Activated CD4-positive, alpha-beta T cell treated with anti-CD3 and anti-CD28 coated beads, Interleukin-2, amount 50 U/mL, for 16 hours (primary cell): ENCODE data around the gene UBXN10.

Experiments
- DNase-seq: peaks from one replicate; pipeline ENCODE4 v3.0.0-alpha.2; 2020

UBXN10 gene

GRCh38 chr1:20152599-20152930, 33.3 kb upstream of the UBXN10 start:
- DNase-seq, result no peak

- no peak for DNase-seq
Observed at GRCh38 chr1:20153000-20153418, 32.9 kb upstream of the UBXN10 start.

DNA sequence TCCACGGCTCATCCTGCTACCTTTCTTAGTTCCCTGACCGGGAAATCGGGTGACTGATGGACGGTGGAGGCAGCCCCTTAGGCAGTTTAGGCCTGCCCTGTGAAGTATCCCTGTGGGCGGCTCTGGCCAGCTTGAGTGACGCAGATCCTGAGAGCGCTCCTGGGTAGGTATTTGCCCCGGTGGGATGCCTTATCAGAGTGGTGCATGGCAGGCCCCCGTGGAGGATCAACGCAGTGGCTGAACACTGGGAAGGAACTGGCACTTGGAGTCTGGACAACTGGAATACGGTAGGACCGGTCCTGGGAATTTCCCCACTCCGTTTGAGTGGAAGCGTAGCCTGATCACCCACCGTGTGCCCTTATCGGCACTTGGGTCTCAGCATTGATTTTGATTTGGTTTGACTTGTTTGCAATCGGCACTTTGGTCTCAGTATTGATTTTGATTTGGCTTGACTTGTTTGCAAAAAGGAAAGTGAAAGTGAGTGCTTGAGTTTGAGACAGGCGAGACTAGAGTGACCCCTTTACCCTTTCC, 31.5 kb upstream of the UBXN10 start:
- DNase-seq, result no peak

GRCh38 chr1:20158358-20159070, 27.4 kb upstream of the UBXN10 start:
- DNase-seq, result peak; percentile 16

GRCh38 chr1:20160034-20160433, 25.9 kb upstream of the UBXN10 start:
- no peak for DNase-seq

- DNase-seq, result no peak
Observed at GRCh38 chr1:20164694-20165202, 21.1 kb upstream of the UBXN10 start.

DNA sequence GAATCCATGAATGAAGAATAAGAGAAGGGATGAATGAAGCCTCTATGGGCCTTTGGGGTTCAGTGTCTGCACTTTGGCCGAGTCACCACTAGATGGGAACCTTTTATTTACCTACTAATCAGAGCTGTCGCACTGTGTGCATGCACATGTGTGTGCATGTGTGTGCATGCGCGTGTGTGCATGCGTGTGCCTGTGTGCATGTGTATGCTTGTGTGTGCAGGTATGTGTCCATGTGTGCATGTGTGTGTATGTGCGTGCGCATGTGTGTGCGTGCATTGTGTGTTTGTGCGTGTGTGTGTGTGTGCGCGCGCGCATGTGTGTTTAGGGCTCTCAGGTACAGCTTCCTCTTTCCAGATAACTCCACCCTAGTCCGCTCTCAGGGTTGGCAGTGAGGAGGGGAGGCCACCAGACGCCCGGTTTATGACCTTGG, 20.4 kb upstream of the UBXN10 start:
- peak; percentile 35 for DNase-seq

GRCh38 chr1:20166051-20166450, 19.8 kb upstream of the UBXN10 start:
- no peak for DNase-seq

GRCh38 chr1:20167126-20167525, 18.8 kb upstream of the UBXN10 start:
- DNase-seq, result no peak

DNA sequence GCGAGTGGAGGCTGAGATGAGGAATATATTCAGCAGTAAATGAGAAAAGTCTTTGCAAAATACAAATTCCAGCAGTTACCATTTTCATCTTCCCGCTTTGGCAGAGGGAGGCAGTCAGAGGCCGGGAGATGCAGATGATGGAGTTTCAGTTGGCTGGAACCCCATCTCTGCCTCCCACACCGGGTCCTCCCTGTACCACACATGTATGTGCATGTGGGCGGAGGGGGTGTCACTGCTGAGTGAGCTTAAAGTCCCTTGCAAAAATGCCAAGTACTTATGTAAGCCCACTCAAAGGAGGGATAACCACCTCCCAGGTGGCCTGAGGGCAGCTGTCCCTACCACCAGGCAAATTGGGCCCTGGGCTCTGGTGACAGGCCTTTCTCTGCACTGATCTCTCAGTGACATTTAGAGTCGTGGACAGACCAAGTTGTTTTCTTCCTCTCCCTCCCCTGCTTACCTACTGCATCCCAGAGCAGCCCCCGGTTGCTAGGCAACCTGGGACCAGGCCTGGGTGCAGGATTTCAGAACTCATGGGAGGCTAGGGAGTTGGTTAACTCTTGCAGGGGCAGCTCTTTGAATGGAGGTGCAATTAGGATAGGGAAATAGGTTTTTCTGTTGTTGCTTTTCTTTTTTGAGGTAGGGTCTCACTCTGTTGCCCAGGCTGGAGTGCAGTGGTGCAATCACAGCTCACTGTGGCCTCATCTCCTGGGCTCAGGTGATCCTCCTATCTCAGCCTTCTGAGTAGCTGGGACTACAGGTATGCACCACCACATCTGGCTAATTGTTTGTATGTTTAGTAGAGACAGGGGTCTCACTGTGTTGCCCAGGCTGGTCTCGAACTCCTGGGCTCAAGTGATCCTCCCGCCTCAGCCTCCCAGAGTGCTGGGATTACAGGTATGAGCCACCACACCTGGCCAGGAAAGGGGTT, 17.1 kb upstream of the UBXN10 start:
- DNase-seq, result no peak

GRCh38 chr1:20169932-20170331, 16.0 kb upstream of the UBXN10 start:
- DNase-seq, result no peak

- DNase-seq, result no peak
Observed at GRCh38 chr1:20172033-20172590, 13.8 kb upstream of the UBXN10 start.

DNA sequence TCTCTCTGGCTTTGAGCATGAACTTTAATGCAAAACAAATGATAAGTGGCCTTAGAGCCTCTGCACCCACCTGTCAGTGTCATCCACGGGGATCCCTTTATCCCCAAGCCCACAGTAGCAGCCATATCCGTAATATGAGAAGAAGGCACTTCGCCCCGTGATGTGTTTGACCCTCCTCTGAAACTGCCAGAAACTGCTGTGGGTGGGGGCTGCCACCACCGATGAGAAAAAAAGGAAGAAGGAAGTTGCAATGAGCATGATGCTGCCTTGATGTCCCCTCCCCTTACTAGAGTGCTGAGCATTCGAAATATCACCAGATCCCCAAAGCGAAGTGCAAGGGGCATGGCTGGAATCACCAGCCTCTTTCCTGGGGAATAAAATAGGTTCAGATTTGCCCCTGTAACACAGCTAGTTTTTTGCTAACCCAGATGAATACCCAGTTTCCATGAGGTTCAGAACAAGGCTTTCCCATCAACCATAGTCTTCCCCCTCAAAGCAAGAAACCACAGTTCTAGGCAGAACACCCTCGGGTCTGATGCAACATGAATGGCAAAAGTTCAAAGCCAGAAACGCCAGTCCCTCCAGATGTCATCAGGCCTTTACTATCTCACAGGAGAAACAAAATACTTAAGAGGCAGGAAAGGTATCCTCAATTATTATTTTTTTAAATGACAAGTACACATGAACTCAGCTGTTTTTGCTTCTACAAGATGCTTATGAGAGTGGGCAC, 10.8 kb upstream of the UBXN10 start:
- DNase-seq, result no peak

GRCh38 chr1:20178634-20179370, 7.1 kb upstream of the UBXN10 start:
- no peak for DNase-seq

DNA sequence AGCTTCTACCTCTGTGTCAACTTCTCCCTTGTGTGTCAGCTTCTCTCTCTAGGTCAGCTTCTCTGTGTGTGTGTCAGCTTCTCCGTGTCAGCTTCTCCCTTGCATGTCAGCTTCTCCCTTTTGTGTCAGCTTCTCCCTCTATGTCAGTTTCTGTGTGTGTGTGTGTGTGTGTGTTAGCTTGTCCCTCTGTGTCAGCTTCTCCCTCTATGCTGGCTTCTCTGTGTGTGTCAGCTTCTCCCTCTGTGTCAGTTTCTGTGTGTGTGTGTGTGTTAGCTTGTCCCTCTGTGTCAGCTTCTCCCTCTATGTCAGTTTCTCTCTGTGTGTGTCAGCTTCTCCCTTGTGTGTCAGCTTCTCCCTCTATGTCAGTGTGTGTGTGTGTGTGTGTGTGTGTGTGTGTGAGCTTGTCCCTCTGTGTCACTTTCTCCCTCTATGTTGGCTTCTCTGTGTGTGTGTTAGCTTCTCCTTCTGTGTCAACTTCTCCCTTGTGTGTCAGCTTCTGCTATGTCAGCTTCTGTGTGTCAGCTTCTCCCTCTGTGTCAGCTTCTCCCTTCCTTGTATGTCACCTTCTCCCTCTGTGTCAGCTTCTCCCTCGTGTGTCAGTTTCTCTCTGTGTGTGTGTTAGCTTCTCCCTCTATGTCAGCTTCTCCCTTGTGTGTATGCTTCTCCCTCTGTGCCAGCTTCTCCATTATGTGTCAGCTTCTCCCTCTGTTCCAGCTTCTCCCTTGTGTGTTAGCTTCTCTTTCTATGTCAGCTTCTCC, 6.3 kb upstream of the UBXN10 start:
- no peak for DNase-seq

GRCh38 chr1:20180129-20180843, 5.6 kb upstream of the UBXN10 start:
- no peak for DNase-seq

GRCh38 chr1:20180844-20181207, 5.1 kb upstream of the UBXN10 start:
- DNase-seq, result no peak

DNA sequence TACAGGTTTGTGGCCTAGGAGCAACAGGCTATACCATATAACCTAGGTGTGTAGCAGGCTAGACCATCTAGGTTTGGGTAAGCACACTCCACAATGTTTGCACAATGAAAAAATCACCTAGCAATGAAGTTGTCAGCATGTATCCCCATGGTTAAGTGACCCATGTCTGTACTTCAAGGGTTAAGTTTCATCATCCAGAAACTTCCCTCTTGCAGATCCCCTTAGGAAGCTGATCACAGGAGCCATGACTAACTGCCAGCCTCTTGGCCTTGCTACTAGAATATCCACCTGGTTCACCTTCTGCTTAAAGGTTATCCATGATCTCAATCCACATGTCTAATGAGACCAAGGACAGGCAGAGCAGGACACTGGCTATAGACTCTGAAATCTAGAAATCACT, 3.5 kb upstream of the UBXN10 start:
- no peak for DNase-seq

DNA sequence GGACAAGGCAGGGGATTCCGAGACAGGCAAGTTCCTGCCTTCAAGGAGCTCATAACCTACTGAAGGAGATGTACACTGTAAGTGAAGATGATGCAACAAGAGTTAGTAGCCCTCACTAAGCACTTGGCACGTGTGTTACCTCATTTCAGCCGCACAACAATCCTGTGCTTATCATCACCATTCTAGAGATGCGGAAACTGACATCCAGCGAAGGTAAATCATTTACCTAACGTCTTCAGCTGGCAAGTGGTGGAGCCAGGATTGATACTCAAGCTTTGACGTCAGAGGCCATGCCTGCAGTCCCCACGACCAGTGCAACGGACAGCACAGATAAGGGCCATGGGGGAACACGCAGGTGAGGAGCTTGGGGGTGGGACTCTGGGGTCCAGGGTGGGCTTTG, 2.9 kb upstream of the UBXN10 start:
- DNase-seq, result no peak

DNA sequence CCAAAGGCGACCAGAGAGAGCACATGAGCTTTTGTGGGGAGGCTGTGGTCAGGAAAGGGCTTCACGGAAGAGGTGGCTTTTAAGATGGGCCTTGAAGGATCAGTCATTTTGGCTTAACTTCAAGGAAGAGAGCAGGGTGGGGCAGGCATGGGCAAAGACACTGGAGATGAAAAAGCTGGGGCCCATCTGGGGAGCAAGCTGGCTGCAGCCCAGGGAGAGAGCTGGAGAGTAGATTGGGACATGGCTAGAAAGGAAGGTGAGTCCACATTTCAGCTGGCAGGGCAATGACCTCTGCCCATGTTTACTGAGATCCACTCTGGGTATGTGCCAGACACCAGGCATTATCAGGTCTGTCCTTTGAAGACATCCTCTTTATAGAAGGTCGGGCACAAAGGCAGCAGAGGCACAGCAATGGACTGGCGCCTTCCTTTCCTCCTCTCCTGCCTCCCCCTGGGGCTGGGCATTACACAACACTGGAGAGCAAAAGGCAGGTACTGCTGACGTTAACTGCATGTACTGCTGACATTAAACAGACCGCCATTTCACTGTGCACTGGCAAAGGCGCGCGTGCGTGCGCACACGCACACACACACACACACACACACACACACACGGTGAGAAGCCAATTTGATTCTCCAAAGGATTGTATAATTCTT, 2.2 kb upstream of the UBXN10 start:
- DNase-seq, result no peak
